Measurements from ENCODE around the gene PPFIBP2. TPM values are rescaled to one million over a fixed set of nuclear protein-coding genes. Genes with fewer than 3 reads are reported as not detected.
A peak's percentile ranks its signal among the peaks of the same experiment; 100 is the strongest.

Gene PPFIBP2
- total RNA-seq, 4 donors from 2014 or later: 8.0 to 26.5 (median 11.3) TPM

DNA sequence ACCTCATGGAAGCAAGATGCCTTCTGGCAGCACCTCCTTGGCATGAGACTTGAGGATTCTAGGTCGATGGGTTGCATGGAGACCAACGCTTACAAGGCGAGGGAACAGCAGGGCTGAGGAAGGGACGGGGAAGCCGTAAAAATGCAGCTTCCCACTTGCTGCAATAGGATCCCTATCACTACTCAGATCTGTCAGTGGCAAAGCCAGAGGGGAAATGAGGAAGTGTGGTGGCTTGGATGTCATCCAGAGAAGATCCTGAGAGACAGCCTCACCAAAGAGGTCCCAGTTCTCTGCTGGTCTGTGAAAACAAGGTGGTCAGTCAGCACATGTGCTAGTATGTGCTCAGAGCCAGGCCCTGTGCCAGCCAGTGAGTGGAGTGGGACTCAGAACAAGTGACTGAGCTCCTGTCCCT is 137.3 kb downstream of the PPFIBP2 start:
- Histone ChIP-seq H3K27me3 (no peaks in the 10 kb centered on the region), H3K9me3 (no peaks in the 10 kb centered on the region), H3K4me1 (no peaks in the 10 kb centered on the region), H3K36me3 (peaks cover 0 to 75% of the 10 kb centered on the region in 2 donors), H3K27ac (no peak overlapping the region), H3K4me3 (no peak overlapping the region)
- no peak for ATAC-seq
- WGBS, 2 donors (ENCODE audit: low coverage in 1 of 2): 70 to 81% methylated on average over 3 to 5 of the region's 5 CpGs
- TF ChIP-seq POLR2A (IDR thresholded peaks at IDR 0.05): no peak
- TF ChIP-seq, protein P1, sequence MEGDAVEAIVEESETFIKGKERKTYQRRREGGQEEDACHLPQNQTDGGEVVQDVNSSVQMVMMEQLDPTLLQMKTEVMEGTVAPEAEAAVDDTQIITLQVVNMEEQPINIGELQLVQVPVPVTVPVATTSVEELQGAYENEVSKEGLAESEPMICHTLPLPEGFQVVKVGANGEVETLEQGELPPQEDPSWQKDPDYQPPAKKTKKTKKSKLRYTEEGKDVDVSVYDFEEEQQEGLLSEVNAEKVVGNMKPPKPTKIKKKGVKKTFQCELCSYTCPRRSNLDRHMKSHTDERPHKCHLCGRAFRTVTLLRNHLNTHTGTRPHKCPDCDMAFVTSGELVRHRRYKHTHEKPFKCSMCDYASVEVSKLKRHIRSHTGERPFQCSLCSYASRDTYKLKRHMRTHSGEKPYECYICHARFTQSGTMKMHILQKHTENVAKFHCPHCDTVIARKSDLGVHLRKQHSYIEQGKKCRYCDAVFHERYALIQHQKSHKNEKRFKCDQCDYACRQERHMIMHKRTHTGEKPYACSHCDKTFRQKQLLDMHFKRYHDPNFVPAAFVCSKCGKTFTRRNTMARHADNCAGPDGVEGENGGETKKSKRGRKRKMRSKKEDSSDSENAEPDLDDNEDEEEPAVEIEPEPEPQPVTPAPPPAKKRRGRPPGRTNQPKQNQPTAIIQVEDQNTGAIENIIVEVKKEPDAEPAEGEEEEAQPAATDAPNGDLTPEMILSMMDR (IDR thresholded peaks at IDR 0.05): no peak
- TF ChIP-seq POLR2AphosphoS5 (IDR thresholded peaks at IDR 0.05): no peak
- no peak for TF ChIP-seq EP300 (IDR thresholded peaks at IDR 0.05)

DNA sequence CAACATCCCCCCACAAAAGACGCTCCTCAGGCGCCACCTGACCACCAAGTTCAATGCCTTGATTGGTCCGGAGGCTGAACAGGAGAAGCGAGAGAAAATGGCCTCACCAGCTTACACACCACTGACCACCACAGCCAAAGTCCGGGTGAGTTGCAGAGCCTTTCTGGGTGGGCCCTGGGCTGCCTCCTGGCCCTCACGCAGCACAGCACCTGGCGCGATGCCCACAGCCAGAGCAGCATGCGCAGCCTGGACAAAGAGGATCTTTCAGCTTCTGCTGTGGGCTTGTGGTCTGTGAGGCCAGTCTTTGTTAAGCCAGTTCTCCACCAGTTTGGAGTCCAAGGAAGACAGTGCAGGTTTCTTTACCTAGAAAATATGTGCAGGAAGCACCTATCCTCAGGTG is 137.9 kb downstream of the PPFIBP2 start:
- 80% methylated on average over 1 of the region's 9 CpGs; no CpG with 5 or more reads in 1 of the 2 donors for WGBS, 2 donors (ENCODE audit: low coverage in 1 of 2)
- TF ChIP-seq POLR2A (IDR thresholded peaks at IDR 0.05) (no peak), POLR2AphosphoS5 (IDR thresholded peaks at IDR 0.05) (no peak)
- TF ChIP-seq, protein P1 (IDR thresholded peaks at IDR 0.05): no peak

DNA sequence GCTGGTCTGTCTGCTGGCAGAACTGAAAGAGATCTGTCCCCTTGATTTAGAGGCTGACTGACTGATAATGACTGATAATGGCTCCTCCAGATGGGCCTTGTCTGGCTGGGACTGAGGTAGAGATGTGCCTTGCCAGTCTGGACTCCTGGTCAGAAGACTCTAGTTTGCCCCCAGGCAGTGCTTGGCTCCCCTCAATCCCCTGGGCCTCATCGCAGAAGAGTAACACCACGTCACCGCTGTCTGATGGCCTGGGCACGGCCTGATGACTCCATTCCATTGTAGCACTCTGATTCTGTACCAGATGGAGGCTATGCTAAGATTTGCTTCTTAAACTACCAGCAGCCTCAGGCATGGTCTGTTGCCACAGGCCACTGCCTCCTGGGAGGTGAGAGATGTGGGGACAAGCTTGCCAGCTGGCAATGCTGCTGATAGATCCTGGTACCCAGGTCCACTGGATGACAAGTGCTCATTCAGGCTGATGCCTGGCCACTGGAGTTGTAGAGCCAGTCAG is 140.5 kb downstream of the PPFIBP2 start:
- TF ChIP-seq, protein P1 (IDR thresholded peaks at IDR 0.05): no peak
- TF ChIP-seq EP300 (IDR thresholded peaks at IDR 0.05) (no peak), POLR2A (IDR thresholded peaks at IDR 0.05) (no peak), POLR2AphosphoS5 (IDR thresholded peaks at IDR 0.05) (no peak)
- WGBS, 2 donors (ENCODE audit: low coverage in 1 of 2): 90% methylated on average over 4 of the region's 4 CpGs; no CpG with 5 or more reads in 1 of the 2 donors
- Histone ChIP-seq H3K36me3 (peaks cover 0 to 69% of the 10 kb centered on the region in 2 donors), H3K9me3 (no peaks in the 10 kb centered on the region), H3K4me3 (no peak overlapping the region), H3K27me3 (no peaks in the 10 kb centered on the region), H3K27ac (no peak overlapping the region), H3K4me1 (no peaks in the 10 kb centered on the region)
- ATAC-seq: no peak

More for the DNA sequence above, 137.9 kb downstream of the PPFIBP2 start:
- H3K36me3 ChIP-seq: peaks cover 0 to 77% of the 10 kb centered on the region in 2 donors
- no peaks in the 10 kb centered on the region for H3K4me1 ChIP-seq
- no peak for ATAC-seq
- H3K4me3 ChIP-seq: no peak overlapping the region
- H3K27me3 ChIP-seq: no peaks in the 10 kb centered on the region
- no peaks in the 10 kb centered on the region for H3K9me3 ChIP-seq
- H3K27ac ChIP-seq: peak overlapping the region in 1 of 4 donors; percentile 2

DNA sequence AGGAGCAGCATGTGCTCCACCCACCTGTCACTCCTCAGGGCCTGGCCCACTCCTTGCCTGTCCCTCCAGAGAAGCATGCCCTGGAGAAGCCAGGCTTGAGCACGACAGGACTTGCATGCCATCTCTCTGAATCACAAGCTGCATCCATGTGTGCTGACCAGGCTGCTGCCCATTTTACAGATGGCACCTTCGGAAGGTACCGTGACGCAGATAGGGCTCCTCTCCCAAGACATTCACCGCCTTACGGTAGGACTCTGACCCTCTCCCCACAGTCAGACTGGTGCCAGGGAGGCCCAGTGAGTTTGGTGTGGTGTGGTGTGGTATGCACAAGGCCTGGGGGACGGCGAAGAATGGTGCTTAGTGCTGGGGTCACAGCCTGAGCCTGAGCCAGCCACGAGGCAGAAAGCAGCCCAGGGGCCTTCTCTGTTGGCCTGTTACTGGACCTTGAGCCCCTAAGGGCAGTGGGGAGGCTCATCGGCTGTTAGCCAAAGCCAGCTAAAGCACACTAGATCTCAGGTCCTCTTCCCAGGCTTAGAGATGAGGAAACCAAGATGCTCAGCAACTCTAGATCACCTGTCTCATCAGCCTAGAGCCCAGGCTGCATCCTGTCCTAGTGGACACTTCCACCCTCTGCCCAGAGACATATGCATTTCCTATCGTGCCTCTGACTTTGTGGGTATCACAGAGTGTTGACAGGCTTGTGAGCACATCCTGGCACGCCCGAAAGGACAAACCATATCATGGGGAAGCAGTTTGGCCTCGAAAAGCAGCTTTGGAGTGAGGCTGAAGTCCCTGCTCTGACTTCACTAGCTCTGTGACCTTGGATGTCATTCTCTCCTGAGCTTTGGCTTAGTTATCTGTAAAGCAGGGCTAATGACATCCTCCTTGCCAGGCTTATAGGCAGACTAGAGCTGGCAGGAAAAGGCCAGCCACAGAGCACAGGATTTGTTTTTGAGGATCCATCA is 141.7 kb downstream of the PPFIBP2 start:
- H3K9me3 ChIP-seq: no peaks in the 10 kb centered on the region
- peaks cover 0 to 56% of the 10 kb centered on the region in 2 donors for H3K36me3 ChIP-seq
- H3K27ac ChIP-seq: no peak overlapping the region
- TF ChIP-seq, protein P1 (IDR thresholded peaks at IDR 0.05): no peak
- no peak for TF ChIP-seq EP300 (IDR thresholded peaks at IDR 0.05)
- TF ChIP-seq POLR2AphosphoS5 (IDR thresholded peaks at IDR 0.05): no peak
- TF ChIP-seq POLR2A (IDR thresholded peaks at IDR 0.05): no peak
- no peaks in the 10 kb centered on the region for H3K4me1 ChIP-seq
- no peak for ATAC-seq
- H3K4me3 ChIP-seq: no peak overlapping the region
- 33 to 80% methylated on average over 1 to 3 of the region's 14 CpGs for WGBS, 2 donors (ENCODE audit: low coverage in 1 of 2)
- H3K27me3 ChIP-seq: no peaks in the 10 kb centered on the region
